ENCODE data around the gene PDE3A.
"Not testable (repeated sequence)": the region's sequence is repeated elsewhere in the genome, so short reads cannot be mapped to it uniquely, and the experiment has no call there.

The PDE3A gene

GRCh38 chr12:20505056-20505455 is 136.7 kb downstream of the PDE3A start:
- no peak for DNase-seq

GRCh38 chr12:20507056-20507455 is 138.7 kb downstream of the PDE3A start:
- no peak for DNase-seq

- DNase-seq, result no peak
Measured at GRCh38 chr12:20507711-20508110, 139.4 kb downstream of the PDE3A start.

GRCh38 chr12:20508359-20508758 is 140.0 kb downstream of the PDE3A start:
- DNase-seq, result no peak

GRCh38 chr12:20508962-20509361 is 140.6 kb downstream of the PDE3A start:
- no peak for DNase-seq

- DNase-seq, result no peak
Measured at GRCh38 chr12:20510811-20511210, 142.5 kb downstream of the PDE3A start.

- no peak for DNase-seq
Measured at GRCh38 chr12:20513189-20513588, 144.9 kb downstream of the PDE3A start.

GRCh38 chr12:20514598-20514997 is 146.3 kb downstream of the PDE3A start:
- no peak for DNase-seq

GRCh38 chr12:20520532-20520931 is 152.2 kb downstream of the PDE3A start:
- DNase-seq, result no peak

GRCh38 chr12:20523658-20524057 is 155.3 kb downstream of the PDE3A start:
- DNase-seq, result no peak

- DNase-seq, result no peak
Measured at GRCh38 chr12:20524113-20524512, 155.8 kb downstream of the PDE3A start.

GRCh38 chr12:20525064-20525610 is 156.8 kb downstream of the PDE3A start:
- DNase-seq, result no peak

GRCh38 chr12:20527417-20528163 is 159.3 kb downstream of the PDE3A start:
- no peak for DNase-seq

GRCh38 chr12:20528208-20528607 is 159.9 kb downstream of the PDE3A start:
- no peak for DNase-seq

GRCh38 chr12:20546267-20546666 is 177.9 kb downstream of the PDE3A start:
- no peak for DNase-seq

GRCh38 chr12:20547816-20548575 is 179.7 kb downstream of the PDE3A start:
- no peak for DNase-seq

GRCh38 chr12:20548611-20549010 is 180.3 kb downstream of the PDE3A start:
- no peak for DNase-seq

GRCh38 chr12:20549108-20549719 is 180.9 kb downstream of the PDE3A start:
- DNase-seq, result no peak

GRCh38 chr12:20551742-20552442 is 183.6 kb downstream of the PDE3A start:
- DNase-seq, result not testable (repeated sequence)

GRCh38 chr12:20552586-20552985 is 184.2 kb downstream of the PDE3A start:
- not testable (repeated sequence) for DNase-seq

GRCh38 chr12:20555015-20555414 is 186.7 kb downstream of the PDE3A start:
- no peak for DNase-seq

GRCh38 chr12:20555771-20556170 is 187.4 kb downstream of the PDE3A start:
- no peak for DNase-seq

GRCh38 chr12:20557096-20557495 is 188.8 kb downstream of the PDE3A start:
- DNase-seq, result no peak

All from NK-92 treated with Interleukin-12 subunit alpha and Interleukin-12 subunit beta, amount 100 ng/mL, for 24 hours (cell line).